Inflammatory macrophage treated with lipopolysaccharide for 4 hours (primary cell): Measurements from ENCODE around the gene SHMT2.

Experiments used
- DNase-seq: peaks from one replicate; pipeline ENCODE4 v3.0.0-alpha.2; 2020

SHMT2 gene

DNA sequence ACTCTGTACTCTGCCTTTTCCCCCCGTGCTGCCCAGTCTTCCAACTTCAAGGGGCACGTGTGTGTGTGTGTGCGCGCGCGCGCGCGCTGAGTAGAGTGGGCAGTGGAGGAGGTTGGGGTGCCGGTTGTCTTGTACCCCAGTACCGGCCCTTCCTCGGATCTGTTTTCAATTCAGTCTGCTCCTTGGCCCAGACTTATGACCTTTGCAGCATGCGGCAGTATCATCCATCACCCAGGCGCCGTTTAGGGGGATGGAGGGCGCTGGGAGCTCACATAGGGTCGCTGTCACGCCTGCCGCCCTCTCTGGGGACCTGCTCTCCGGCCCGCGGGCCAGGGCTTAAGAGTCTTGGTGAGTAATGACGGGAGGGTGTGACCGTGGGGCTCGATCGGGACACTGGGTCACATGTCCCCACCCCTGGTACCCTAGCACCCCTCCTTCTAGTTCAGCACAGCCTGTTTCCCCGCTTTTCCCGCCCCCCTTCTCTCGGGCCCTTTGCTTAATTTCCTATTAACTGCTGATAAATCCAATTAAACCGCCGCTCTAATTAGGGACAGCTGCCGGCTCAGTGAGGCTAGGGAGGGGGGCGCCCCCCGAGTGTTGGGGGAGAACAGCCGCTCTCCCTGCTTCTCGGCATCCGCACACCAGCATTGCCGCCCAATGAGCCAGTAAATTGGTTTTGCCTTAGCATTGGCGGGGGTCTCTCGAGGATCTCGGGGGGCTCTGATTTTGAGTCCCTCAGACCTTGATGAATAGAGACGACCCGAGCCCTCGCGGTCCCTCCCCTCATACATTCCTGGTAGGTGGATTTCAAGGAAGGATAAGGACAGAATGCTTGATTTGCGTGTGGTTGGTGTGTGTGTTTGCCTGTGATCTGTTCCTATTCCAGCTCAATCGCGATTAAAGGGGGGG is 12.1 kb downstream of the SHMT2 start:
- DNase-seq: no peak

DNA sequence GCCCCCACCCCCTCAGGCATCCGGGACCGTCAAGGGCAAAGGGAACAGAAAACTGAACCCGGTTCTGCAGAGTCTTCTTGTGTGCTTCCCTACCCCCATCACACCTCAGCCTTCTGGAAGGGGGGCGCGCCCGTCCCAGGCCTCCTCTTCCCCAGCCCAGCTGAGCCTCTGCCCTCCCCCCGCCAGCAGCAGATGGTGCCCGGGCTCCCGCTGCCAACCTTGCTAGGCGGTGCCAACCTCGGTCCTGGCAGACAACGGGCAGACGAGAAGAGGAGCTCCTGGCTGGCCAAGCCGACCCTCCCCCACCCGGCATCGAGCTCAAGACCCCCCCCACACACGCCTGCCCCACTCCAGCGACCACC is 12.8 kb downstream of the SHMT2 start:
- DNase-seq: no peak

DNA sequence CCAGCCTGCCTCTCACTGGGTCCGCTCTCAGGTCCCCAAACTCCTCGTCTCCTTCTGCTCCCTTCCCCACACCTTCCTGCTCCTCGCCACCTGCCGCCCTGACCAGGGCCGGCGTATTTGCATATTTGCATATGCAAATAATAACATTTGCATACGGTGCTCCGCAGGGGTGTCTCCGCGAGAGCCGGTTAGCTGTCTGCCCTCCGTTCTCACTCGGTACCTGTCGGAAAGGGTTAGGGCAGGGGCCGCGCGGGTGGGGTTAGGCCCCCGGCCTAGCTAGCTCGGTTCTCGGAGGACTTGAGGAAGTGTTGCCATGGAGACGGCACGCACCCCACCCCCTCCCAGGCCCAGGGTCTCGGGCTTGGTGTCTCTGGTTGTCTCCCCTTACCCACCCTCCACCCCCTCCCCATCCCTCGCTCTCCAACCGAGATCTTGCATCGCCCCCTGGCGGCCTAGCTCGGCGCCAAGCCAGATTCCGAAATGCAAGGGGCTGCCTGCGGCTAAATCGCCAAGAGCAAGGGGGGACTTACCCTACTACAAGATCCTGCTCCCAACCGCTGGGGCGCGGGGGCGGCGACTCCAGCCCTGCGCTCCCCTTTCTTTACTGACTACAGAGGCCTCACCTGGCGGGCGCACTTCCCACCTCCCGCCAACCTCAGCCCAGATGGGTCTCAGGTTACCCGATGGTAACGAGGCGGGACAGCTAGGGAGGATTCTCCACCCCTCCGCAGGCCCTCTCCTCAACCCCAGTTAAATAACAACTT is 13.4 kb downstream of the SHMT2 start:
- DNase-seq: no peak

- peak; percentile 68 for DNase-seq
Measured at GRCh38 chr12:57243521-57244311, 14.2 kb downstream of the SHMT2 start.

DNA sequence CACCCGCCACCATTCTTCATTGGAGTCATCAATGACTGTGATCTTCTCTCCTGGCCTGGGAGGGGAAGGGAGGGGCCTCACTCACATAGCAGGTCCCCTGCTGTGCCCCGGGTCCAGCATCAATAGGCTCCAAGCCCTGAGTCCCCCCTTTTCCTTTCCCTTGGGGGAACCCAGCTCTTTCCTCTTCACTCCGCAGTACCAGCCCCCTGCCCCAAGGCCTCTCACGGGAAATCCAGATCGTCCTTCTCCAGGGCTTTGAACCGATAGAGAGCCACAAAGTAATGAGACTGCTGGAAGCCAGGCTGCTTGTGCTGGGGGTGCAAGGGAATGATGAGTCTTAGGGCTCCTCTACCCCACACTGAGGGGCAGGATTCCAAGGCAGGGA is 14.8 kb downstream of the SHMT2 start:
- no peak for DNase-seq

DNA sequence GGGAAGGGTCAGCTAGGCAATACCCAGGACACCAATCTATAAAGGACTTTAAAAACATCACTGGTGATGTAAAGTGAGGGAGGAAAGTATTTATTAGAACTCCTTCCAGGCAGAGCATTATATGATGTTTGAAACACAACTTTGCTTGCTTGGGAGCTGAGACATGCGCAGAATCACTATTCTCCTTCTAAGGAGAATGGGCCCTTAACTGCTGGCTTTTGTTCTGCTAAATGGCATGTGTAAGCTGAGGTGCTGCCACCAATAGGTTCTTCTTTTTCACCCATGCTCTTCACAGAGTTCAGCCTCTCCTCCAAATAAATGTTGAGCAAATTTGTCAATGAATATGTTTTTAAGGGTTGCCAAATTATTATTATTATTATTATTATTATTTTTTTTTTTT is 17.5 kb downstream of the SHMT2 start:
- DNase-seq: no peak

DNA sequence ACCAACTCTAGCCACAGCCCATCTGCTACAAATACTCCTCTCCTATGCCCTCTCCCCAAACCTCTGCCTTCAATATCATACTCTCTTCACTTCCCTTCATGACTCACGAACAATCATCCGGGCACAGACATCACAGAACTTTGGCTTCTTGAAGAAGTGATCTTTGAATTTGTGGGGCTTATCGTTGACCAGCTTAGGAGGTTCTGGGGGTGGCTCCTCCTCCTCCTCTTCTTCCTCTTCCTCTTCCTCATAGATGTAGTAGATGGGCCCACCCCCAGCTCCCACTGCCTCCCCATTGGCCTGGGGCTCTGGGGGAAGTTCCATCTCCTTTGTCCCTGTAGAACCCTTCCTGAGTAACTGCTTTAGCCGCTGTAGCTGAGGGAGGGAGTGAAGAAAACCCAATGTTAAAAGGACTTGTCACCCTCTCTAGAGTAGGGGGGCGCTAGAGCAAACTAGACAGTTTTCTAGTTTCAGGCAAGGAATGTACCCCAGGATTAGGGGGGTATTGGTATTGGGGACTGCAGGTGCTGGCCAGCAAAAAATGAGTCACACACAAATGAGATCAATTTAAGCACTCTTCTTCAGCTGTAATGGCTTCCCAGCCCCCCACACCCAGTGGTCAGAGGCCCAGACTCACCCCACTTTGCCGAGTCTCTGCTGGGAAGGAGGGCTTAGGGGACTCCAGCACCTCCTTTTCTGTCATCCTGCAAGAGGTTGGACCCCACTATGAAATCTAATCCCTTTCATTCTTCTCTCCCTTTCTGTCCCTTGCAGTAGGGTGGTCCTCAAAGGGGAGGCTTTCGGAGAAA is 19.6 kb downstream of the SHMT2 start:
- peak; percentile 83 for DNase-seq

GRCh38 chr12:57250541-57250940 is 21.0 kb downstream of the SHMT2 start:
- DNase-seq: no peak

GRCh38 chr12:57250956-57251355 is 21.4 kb downstream of the SHMT2 start, which contains the start of gene STAC3:
Gene STAC3, minus strand, starts transcription at chr12:57251187. Its CDS starts 1,551 bp downstream, at chr12:57249636.
- DNase-seq: no peak

DNA sequence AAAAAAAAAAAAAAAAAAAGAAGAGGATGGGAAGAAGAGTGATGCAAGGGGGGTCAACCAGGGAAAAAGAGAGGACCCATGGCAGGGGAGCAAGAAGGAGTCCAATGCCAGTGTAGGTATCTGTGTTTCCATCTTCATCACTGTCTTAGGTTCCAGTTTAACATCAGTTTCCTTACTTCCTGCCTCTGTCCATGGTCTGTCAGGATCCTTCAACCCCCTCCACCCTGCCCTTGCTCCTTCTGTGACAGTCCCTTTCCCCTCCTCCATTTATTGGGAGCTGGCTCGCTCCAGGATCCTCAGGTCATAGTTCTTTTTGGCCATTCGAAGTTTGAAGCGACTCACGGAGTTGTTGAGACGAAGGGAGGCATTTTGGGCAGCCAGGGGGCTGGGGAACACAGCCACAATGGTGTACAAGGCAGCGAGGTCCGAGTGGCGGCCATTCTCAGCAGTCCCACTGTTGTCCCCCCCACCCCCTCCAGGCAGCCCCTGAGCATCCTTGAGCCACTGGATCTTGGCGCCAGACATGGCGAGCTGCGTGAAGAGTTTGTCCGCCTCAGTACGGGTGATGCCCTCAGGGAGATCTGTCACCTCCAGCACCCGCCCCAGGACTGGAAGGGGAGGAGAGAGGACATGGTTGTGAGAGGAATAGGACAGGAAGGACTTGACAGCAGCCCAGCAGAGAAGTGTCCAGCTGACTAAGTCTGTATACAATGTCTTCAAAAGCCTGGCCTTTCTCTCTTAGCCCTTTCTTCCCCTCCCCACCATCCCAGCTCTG is 25.2 kb downstream of the SHMT2 start:
- no peak for DNase-seq

DNA sequence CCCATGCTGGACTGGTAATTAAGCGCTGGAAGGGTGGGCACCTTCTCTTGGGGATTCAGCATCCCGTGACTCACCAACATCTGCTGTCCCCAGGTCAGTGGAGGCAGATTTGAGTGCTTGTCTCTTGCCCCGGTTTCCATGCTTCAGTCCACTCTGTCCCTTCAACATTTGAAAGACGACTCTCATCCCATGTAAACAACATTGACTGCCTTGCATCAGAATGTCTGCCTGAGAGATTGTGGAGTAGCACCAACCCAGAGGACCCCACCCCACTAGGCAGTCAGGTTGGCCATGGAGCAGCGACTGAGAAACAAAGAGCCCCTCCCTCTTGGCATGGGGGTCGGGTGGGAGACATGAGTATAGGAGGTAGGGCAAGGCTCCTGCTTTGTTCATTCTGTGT is 26.4 kb downstream of the SHMT2 start:
- no peak for DNase-seq

- no peak for DNase-seq
Measured at GRCh38 chr12:57258977-57259970, 29.8 kb downstream of the SHMT2 start.

DNA sequence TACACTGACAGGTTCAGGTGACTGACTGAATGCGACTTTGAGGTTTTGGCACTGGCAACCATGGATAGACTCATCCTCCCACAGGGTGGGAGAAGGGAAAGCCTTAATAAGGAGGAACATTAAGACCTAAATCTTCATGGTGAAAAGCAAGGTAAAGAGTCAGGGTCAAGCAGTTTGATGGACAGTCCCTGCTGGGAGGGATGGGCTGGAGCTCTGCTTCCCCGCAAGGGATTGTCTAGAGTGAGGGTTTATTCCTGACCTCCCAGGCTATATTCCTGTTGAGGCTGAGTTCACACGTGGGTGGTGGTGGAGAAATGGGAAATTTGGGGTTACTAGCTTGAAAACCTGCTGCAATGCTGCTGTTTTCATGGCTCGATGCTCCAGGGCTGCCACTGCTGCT is 30.9 kb downstream of the SHMT2 start:
- no peak for DNase-seq

DNA sequence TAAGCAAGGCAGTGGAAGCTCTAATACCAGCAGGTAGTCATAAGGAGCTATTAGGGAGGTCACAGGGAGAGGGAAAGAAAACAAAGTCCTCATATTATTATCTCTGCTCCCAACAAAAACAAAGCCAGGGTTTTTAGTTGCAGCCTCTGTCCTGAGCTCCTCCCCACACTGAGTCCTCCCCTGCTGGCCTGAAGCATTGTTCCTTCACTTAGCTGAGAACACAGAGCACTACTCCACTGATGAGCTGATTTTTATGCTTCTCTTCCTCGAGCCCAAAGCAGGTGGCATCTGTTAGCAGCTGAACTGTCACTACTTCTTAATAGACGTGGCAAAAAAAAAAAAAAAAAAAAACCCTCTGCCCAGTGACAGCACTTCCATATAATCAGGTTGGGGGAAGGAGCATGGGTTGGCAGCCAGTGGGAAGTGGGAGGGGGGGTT is 31.9 kb downstream of the SHMT2 start:
- DNase-seq: no peak

DNA sequence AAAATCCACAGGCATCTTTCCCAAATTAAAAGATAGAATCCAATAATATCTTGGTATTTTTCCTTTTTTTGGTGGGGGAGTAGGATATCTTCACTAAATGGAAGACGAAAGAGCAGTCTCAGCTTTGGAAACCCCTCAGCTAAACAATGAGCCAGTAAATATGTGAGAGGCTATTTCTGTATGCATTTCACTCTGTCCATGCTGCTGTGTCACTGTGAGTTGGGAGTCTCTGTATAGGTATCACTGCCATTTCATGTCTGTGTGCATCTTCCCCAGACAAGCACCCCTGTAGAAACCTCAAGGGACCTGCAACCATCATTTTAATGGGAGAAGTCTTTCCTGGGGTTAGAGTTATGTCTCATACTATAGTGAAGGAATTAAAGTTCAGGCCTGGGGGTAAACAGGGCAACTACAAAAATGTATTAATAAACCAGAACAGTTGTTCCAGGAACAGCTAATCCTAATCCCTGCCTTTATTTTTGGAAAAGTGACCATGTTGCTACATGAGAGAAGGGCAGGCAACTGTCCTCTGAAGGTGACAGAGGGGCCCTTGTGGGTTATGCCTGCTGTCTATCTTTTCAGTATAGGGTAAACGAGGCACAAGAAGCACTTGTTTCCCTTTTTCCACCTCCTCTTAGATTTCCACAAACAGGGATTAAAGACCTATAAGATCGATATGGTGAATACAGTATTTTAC is 32.8 kb downstream of the SHMT2 start:
- DNase-seq: no peak

DNA sequence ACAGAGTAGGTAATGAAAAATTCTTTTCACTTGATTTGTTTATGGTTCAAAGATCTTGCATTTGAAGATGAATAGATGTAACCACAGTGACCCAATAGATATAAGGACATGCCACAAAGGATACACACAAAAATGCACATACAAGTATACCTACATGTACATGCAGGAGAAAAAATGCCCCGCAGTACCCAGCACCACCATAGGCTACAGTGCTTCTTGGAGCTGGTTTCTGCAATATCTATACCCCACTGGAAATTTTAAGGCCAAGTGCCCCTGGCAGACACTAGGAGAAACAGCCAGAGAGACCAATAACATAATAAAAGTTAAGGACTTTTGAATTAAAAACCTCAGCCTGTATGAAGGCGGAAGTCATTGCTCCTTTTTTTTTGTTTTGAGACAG is 33.6 kb downstream of the SHMT2 start:
- DNase-seq: no peak

DNA sequence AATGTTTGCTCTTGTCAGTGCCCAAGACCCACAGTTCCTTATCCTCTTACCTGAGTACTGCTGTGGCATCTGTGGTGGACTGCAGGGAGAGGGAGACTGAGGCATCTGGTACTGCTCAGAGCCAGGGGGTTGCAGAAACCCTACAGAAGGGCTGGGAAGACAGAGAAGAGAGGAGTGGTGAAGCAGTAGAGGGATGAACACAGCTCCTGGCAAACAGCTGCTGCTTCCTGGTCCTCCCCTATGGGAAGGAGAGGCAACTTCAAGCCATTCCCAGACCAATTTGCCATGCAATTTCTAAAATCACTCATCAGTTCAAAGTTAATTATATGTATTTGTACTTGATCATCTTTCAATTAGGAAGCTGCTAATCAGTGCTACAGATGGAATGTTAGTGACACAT is 37.2 kb downstream of the SHMT2 start:
- DNase-seq: no peak

DNA sequence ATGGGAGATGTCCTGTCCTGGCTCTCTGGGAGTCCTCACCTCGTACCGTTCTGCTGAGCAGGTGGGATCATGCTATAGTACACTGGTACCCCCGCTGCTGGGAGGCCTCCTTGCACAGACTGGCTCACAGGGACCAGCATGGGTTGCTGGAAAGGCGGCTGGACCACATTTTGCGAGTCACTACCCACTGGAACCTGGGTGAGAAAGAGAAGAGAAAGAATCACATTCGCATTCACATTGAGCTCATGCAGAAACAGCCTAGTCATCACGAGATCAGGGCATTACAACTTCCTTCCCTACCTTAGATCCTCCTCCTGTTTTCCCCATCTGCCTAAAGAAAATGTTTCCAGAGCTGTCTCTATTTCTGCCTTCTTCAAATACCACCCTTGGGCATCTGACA is 38.8 kb downstream of the SHMT2 start:
- peak; percentile 58 for DNase-seq

- DNase-seq: no peak
Measured at GRCh38 chr12:57270966-57271470, 41.5 kb downstream of the SHMT2 start.
